Ascending aorta (tissue), 2 donors: ENCODE measurements around the gene MUC2. TPM values are rescaled to one million over a fixed set of nuclear protein-coding genes. Genes with fewer than 3 reads are reported as not detected.

Experiments used
- DNase-seq, 2 donors: peaks; one replicate each; pipeline ENCODE4 v3.0.0-alpha.2; 2019; ENCODE audit warnings: low spot score in 2 of 2
- H3K27ac ChIP-seq, 2 donors: fragments of 200-600 bp; sonication (generic); one replicate each; pipeline ENCODE4 v1.5.1; 2016 to 2017; ENCODE audit warnings: mild to moderate bottlenecking in 1 of 2
- H3K27me3 ChIP-seq: fragments of 200-600 bp; sonication (generic); one replicate; pipeline ENCODE4 v1.5.1; 2017
- H3K36me3 ChIP-seq, 2 donors: fragments of 200-600 bp; sonication (generic); one replicate each; pipeline ENCODE4 v1.5.1; 2016
- H3K4me1 ChIP-seq, 2 donors: fragments of 200-600 bp; sonication (generic); one replicate each; pipeline ENCODE4 v1.5.1; 2016 to 2017; ENCODE audit warnings: mild to moderate bottlenecking in 1 of 2
- H3K4me3 ChIP-seq, 2 donors: fragments of 200-600 bp; sonication (generic); one replicate each; pipeline ENCODE4 v1.5.1; 2016 to 2017; ENCODE audit warnings: mild to moderate bottlenecking in 1 of 2
- H3K9me3 ChIP-seq, 2 donors: fragments of 200-600 bp; sonication (generic); one replicate each; pipeline ENCODE4 v1.5.1; 2016
- CTCF ChIP-seq, 3 experiments: fragments of 200-600 bp in 2 of 3; fragments of 450-650 bp in 1 of 3; sonication (generic) in 2 of 3; IDR thresholded peaks; one replicate each; pipeline ENCODE4 v1.5.1; 2016 to 2019; ENCODE audit warnings: antibody characterized with exemption in 3 of 3, mild to moderate bottlenecking in 1 of 3, moderate library complexity in 1 of 3
- intact Hi-C: fragments of 100-400 bp; cut with DNase I; formaldehyde crosslinking; loops from one replicate; pipeline ENCODE4 v1.15.1; 2023
- total RNA-seq: library from RNA; depleted of rRNA; stranded (reverse); fragments of >200 nt; gene quantifications from one replicate; pipeline ENCODE4 v1.1.0, GENCODE V29; 2016

Gene MUC2
- total RNA-seq, 1 donor from 2014 or later, result 0.11 TPM

GRCh38 chr11:1069740-1070139, 4.9 kb upstream of the MUC2 start:
- DNase-seq, result no peak
- no peak for TF ChIP-seq CTCF (IDR thresholded peaks at IDR 0.05)
- no peak overlapping the region for H3K27ac ChIP-seq
- intact Hi-C loops, result no loop called here
- no peaks in the 10 kb centered on the region for H3K27me3 ChIP-seq
- no peaks in the 10 kb centered on the region for H3K36me3 ChIP-seq
- H3K4me1 ChIP-seq, result no peaks in the 10 kb centered on the region
- no peak overlapping the region for H3K4me3 ChIP-seq
- no peaks in the 10 kb centered on the region for H3K9me3 ChIP-seq

GRCh38 chr11:1070594-1071462, 3.8 kb upstream of the MUC2 start:
- Histone ChIP-seq H3K36me3 (no peaks in the 10 kb centered on the region), H3K4me1 (no peaks in the 10 kb centered on the region), H3K27me3 (no peaks in the 10 kb centered on the region), H3K4me3 (no peak overlapping the region), H3K9me3 (no peaks in the 10 kb centered on the region), H3K27ac (no peak overlapping the region)
- DNase-seq, result no peak
- TF ChIP-seq CTCF (IDR thresholded peaks at IDR 0.05), result no peak
- intact Hi-C loops, result no loop called here

GRCh38 chr11:1071571-1072115, 3.0 kb upstream of the MUC2 start:
- Histone ChIP-seq H3K4me3 (no peak overlapping the region), H3K27ac (no peak overlapping the region), H3K27me3 (no peaks in the 10 kb centered on the region), H3K4me1 (no peaks in the 10 kb centered on the region), H3K9me3 (no peaks in the 10 kb centered on the region), H3K36me3 (no peaks in the 10 kb centered on the region)
- no peak for TF ChIP-seq CTCF (IDR thresholded peaks at IDR 0.05)
- intact Hi-C loops, result no loop called here
- DNase-seq, result peak in 1 of 2 donors; percentile 54

GRCh38 chr11:1072116-1072820, 2.4 kb upstream of the MUC2 start:
- Histone ChIP-seq H3K36me3 (no peaks in the 10 kb centered on the region), H3K27ac (no peak overlapping the region), H3K4me3 (no peak overlapping the region), H3K27me3 (no peaks in the 10 kb centered on the region), H3K4me1 (no peaks in the 10 kb centered on the region), H3K9me3 (no peaks in the 10 kb centered on the region)
- TF ChIP-seq CTCF (IDR thresholded peaks at IDR 0.05), result no peak
- intact Hi-C loops, result no loop called here
- peak in 1 of 2 donors; percentile 41 for DNase-seq

- Histone ChIP-seq H3K27me3 (no peaks in the 10 kb centered on the region), H3K36me3 (no peaks in the 10 kb centered on the region), H3K4me3 (no peak overlapping the region), H3K27ac (no peak overlapping the region), H3K4me1 (no peaks in the 10 kb centered on the region), H3K9me3 (no peaks in the 10 kb centered on the region)
- DNase-seq, result peak in 1 of 2 donors; percentile 53
- intact Hi-C loops, result no loop called here
- TF ChIP-seq CTCF (IDR thresholded peaks at IDR 0.05), result no peak
Observed at GRCh38 chr11:1072821-1073231, 1.8 kb upstream of the MUC2 start.
